ENCODE results near the gene CDH1.
"Not testable (repeated sequence)": the region's sequence is repeated elsewhere in the genome, so short reads cannot be mapped to it uniquely, and the experiment has no call there.

CDH1 gene

GRCh38 chr16:68737046-68737729 is at the start of gene CDH1:
Gene CDH1, plus strand, starts transcription at chr16:68737292. Its CDS starts 124 bp downstream, at chr16:68737416.
- DNase-seq (ENCODE audit: low read depth, low spot score) = peak; percentile 89

- no peak for DNase-seq (ENCODE audit: low read depth, low spot score)
Observed at GRCh38 chr16:68689921-68690320, 47.2 kb upstream of the CDH1 start.

GRCh38 chr16:68695575-68695974 is 41.5 kb upstream of the CDH1 start:
- no peak for DNase-seq (ENCODE audit: low read depth, low spot score)

- no peak for DNase-seq (ENCODE audit: low read depth, low spot score)
Observed at GRCh38 chr16:68696514-68696913, 40.6 kb upstream of the CDH1 start.

GRCh38 chr16:68698091-68698490 is 39.0 kb upstream of the CDH1 start:
- no peak for DNase-seq (ENCODE audit: low read depth, low spot score)

- no peak for DNase-seq (ENCODE audit: low read depth, low spot score)
Observed at GRCh38 chr16:68700120-68700519, 37.0 kb upstream of the CDH1 start.

GRCh38 chr16:68700831-68701230 is 36.3 kb upstream of the CDH1 start:
- no peak for DNase-seq (ENCODE audit: low read depth, low spot score)

- DNase-seq (ENCODE audit: low read depth, low spot score) = peak; percentile 73
Observed at GRCh38 chr16:68704232-68704867, 32.7 kb upstream of the CDH1 start.

- peak; percentile 67 for DNase-seq (ENCODE audit: low read depth, low spot score)
Observed at GRCh38 chr16:68707340-68708152, 29.5 kb upstream of the CDH1 start.

GRCh38 chr16:68710211-68710610 is 26.9 kb upstream of the CDH1 start:
- DNase-seq (ENCODE audit: low read depth, low spot score) = no peak

GRCh38 chr16:68711421-68712139 is 25.5 kb upstream of the CDH1 start:
- DNase-seq (ENCODE audit: low read depth, low spot score) = no peak

- DNase-seq (ENCODE audit: low read depth, low spot score) = no peak
Observed at GRCh38 chr16:68713361-68713760, 23.7 kb upstream of the CDH1 start.

- no peak for DNase-seq (ENCODE audit: low read depth, low spot score)
Observed at GRCh38 chr16:68715471-68715870, 21.6 kb upstream of the CDH1 start.

GRCh38 chr16:68716516-68716915 is 20.6 kb upstream of the CDH1 start:
- DNase-seq (ENCODE audit: low read depth, low spot score) = not testable (repeated sequence)

- no peak for DNase-seq (ENCODE audit: low read depth, low spot score)
Observed at GRCh38 chr16:68717684-68718083, 19.4 kb upstream of the CDH1 start.

GRCh38 chr16:68718590-68718989 is 18.5 kb upstream of the CDH1 start:
- no peak for DNase-seq (ENCODE audit: low read depth, low spot score)

GRCh38 chr16:68719993-68720489 is 17.1 kb upstream of the CDH1 start:
- DNase-seq (ENCODE audit: low read depth, low spot score) = no peak

GRCh38 chr16:68722119-68723024 is 14.7 kb upstream of the CDH1 start:
- DNase-seq (ENCODE audit: low read depth, low spot score) = no peak

- DNase-seq (ENCODE audit: low read depth, low spot score) = no peak
Observed at GRCh38 chr16:68724797-68725196, 12.3 kb upstream of the CDH1 start.

GRCh38 chr16:68728523-68728922 is 8.6 kb upstream of the CDH1 start:
- no peak for DNase-seq (ENCODE audit: low read depth, low spot score)

GRCh38 chr16:68731637-68732036 is 5.5 kb upstream of the CDH1 start:
- no peak for DNase-seq (ENCODE audit: low read depth, low spot score)
